ENCODE data around the gene SPI1.

GRCh38 chr11:47325271-47326041, 52.9 kb downstream of the SPI1 start:
- no peak for TF ChIP-seq CTCF (IDR thresholded peaks at IDR 0.05)
- TF ChIP-seq POLR2A (IDR thresholded peaks at IDR 0.05), result no peak

Measured in esophagus squamous epithelium (tissue), 4 donors.